8988T (cell line): ENCODE data around the gene FAM47E.
"Not testable (repeated sequence)": the region's sequence is repeated elsewhere in the genome, so short reads cannot be mapped to it uniquely, and the experiment has no call there.

Source experiments
- DNase-seq: peaks from one replicate; pipeline ENCODE4 v3.0.0; 2011

FAM47E gene

DNA sequence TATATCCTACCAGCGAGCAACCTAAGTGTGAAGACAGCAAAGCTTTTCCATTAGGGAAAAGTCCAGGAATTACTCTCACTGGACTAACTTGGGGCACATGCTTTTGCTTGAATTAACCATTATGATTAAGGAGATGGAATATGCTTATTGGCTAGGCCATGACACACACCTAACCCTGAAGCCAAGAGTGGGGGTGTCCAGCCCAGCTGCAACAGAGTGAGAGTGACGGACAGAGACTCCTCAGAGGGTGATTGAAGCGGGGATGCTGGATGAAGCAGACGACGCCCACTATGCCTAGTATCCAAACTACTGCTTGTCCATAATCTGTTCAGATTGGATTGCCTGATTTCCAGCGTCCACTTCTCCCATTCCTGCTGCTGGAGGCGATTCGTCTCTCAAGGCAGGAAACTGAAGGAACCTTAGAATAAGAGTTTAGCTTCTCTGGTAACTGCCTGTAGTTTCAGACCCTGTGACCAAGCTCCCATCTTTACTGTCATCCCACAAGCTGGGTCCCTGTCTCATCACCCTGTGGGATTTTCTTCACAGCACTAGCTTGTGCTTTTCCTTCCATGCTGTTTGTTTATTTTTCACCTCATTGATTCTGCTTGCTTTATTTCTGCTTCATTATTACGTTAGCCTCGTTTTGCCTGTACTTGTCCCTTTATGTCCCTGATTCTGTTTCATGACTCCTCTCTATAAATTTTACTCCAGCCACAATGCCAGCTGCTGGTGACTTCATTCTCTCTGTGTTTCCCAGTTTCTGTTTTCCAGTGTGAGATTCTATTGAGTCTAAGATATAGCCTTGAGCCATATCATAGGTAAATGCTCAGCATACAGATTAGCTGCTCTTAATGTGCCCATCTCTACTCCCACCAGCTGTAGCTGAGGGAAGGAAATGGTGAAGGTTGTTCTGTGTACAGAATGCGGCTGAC is 19.0 kb downstream of the FAM47E start:
- DNase-seq = no peak

- no peak for DNase-seq
These were observed 19.7 kb downstream of the FAM47E start for GRCh38 chr4:76271248-76271647.

- no peak for DNase-seq
These were observed 20.6 kb downstream of the FAM47E start for GRCh38 chr4:76272073-76272472.

DNA sequence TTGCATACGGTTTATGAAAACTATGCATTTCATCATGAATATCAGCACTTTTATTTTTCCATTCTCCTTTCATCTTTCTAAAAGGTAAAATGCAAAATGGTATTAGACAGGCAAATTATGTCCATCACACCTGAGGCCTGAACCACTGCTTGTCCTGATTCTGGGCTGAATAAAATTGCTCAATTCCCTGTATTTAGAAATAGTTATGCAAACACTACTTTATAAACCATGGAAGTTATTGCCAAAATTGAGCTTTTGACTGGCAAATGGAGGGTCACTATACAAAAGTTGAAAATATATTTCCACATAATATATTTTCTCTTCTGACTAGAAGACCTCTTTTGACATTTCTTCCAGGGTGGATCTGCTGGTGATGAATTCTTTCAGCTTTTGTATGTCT is 21.1 kb downstream of the FAM47E start:
- no peak for DNase-seq

DNA sequence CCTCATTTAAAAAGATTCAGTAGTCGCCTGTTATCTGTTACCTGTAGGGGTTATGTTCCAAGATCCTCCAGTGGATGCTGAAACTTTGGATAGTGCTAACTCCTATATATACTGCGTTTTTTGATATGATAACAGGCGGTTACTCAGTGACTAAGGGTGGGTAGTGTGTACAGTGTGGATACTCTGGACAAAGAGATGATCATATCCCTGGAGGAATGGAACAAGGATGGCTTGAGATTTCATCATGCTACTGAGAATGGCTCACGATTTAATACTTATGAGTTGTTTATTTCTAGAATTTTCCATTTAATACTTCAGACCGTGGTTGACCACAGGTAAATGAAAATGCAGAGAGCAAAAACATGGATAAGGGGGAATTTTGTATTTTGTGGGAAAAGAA is 21.5 kb downstream of the FAM47E start:
- DNase-seq = no peak

DNA sequence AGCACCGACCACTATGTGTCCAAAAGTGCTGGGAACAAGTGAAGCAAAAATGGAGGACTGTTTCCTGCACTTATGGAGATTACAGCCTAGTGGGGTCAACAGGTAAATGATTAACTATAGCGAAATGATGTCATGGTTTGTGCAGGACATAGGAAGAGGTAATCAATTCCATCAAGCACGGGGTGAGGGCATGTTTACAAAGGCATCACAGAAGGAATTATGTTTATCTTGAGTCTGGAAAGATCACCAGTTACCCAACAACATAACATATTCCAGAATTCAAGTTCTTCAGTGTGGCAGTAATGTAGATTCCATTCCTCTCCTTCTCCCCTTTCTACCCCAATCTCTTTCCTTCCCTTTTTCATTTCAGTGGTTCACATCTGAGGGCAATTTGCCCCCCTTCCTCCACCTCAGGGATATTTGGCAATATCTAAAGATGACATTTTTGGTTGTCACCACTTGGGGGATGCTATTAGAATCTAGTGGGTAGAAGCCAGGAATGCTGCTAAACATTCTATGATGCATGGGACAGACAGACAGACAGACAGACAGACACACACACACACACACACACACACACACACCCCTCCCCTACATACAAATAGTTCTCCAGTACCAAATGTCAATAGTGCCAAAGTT is 24.1 kb downstream of the FAM47E start:
- no peak for DNase-seq

DNA sequence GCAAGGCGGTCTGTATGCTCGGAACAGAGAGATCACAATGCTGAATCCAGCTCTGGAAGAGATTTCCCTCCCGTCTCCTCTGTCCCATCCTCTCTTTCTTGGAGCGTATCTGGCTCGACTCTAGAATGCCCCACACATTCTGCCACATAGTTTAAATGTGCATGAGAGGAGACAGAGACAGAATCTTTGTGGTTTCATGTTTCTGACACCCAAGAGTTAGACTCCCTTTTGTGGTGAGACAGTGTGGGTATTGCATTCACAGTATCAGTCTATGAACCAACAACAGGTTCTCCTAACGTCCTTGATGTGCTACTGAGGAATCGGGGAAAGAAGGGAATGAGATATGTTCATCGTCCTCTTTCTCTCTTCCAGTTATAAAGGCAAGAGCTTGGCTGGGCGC is 25.3 kb downstream of the FAM47E start:
- DNase-seq = no peak

DNA sequence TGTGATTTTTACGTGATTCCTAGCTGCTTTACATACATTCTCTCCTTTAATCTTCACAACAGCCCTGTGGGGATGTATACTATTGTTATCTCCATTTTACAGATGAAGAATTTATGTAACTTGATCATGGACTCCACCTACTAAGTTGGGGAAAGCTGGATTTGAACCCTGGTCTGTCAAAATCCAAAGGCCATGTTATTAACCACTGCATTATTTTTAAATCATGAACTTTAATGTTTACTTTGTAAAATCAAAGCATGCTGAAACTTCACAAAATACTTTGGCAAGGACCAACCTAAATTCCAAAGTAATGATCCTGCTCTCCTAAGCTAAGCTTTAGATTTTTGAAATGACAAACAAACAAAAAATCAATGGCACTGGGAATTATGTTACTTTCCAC is 26.1 kb downstream of the FAM47E start:
- DNase-seq = no peak

- DNase-seq = no peak
These were observed 27.1 kb downstream of the FAM47E start for GRCh38 chr4:76278583-76278982.

DNA sequence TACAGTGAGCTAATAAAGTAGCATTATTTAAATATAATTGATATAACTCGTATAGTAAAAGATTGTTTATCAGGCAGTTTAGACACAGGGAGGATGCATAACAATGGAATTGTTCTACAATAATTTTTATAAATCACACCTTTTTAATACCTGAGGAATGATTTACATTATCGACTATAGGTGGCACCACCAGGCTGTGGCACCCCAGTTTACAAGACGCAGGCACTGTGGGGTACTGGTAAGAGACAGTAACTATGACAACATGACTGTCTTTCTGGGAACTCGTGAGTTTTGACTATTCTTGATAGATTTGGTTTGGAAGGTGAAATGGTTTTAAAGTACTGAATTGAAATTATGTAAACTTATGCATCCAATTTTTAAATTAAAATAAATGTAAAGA is 27.9 kb downstream of the FAM47E start:
- no peak for DNase-seq

DNA sequence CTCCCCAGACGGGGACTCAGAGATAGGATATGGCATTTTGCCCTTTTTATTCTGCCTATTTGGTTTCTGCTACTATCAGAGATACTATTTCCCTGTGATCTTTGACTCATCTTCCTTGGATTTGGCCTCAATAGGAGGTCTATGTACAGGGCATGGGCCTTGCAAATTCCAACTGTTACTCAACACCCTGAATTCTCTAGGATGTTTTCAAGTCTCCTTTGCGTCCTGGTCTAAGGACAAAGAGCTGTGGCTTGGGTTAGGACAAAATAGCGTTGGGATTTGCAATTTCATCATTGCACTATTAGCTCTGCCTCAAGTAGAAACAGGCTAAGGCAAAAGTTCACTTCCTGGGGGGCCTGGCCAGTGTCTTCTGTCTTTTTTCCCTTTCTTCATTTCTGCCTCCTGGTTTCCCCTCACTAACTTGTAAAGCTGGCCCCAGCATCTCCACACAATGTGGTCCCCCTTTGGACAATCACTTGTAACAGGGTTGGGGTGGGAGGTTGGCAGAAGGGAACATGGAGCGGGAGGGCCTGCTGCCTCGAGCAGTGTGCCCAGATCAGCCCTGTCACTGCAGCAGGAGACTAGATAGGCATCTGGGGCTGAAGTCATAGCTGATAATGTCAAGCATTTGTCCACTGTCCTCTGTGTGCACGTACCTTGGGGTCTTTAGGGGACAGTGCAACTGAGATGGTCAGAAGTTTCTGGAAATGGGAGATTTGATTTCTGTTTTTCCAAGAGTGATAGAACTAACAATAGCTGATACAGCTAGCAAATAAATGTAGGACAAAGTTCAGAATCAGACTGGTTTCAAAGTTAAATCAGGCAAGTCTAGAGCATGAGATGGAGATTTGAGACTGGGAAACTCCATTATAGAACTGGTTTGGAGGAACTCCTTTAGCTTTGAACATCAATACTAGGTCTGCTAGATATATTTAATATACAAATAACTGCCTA is 29.2 kb downstream of the FAM47E start:
- no peak for DNase-seq

DNA sequence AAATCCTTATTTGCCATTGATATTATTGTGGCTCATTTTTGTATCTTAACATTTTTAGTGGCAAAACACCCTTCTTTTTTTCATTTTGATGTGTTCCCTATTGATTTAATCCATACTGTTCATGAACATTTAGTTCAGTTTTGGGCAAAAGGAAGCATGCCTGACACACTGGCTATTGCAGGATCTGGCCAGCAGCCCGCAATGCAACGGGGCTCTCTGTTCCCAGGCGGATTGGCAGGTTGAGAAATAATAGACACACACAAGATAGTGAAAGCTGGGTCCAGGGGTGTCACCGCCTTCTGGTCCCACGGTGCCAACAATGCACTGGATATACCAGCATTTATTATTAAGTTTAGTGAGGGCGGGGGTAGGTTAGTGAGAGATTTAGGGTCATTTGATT is 30.1 kb downstream of the FAM47E start:
- DNase-seq = not testable (repeated sequence)

GRCh38 chr4:76282941-76283689 is 31.6 kb downstream of the FAM47E start:
- no peak for DNase-seq

DNA sequence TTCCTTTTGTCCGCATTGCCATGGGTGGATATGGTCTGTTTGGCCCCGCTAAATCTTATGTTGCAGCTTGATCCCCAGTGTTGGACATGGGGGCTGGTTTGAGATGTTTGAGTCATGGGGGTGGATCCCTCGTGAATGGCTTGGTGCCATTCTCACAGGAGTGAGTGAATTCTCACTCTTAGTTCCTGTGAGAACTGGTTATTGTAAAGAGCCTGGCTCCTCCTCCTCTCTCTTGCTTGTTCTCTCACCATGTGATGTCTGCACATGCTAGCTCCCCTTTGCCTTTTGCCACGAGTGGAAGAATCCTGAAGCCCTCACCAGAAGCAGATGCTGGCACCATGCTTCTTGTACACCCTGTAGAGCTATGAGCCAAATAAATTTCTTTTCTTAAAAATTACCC is 32.4 kb downstream of the FAM47E start:
- no peak for DNase-seq

GRCh38 chr4:76287811-76288210 is 36.3 kb downstream of the FAM47E start:
- not testable (repeated sequence) for DNase-seq

- DNase-seq = no peak
These were observed 41.2 kb downstream of the FAM47E start for GRCh38 chr4:76292730-76293129.

GRCh38 chr4:76293772-76294171 is 42.3 kb downstream of the FAM47E start:
- DNase-seq = no peak

GRCh38 chr4:76296286-76296820 is 44.8 kb downstream of the FAM47E start:
- no peak for DNase-seq

DNA sequence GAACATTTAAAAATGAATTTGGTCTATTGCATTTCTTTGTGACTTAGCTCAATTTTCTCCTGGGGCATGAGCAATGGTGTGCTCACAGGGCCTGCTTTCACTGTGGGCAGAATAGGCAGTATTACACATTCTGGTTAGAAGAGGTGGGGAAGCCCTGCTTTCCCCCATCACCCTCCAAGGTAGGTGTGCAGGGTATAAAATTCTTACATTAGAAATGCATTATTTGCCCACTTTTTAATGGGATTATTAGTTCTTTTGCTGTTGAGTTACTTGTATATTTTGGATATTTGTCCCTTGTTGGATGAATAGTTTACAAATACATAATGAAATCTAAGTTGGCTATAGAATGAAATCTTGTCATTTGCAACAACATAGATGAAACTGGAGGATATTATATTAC is 46.7 kb downstream of the FAM47E start:
- no peak for DNase-seq

- no peak for DNase-seq
These were observed 48.5 kb downstream of the FAM47E start for GRCh38 chr4:76300012-76300411.

- no peak for DNase-seq
These were observed 49.7 kb downstream of the FAM47E start for GRCh38 chr4:76301068-76301774.

DNA sequence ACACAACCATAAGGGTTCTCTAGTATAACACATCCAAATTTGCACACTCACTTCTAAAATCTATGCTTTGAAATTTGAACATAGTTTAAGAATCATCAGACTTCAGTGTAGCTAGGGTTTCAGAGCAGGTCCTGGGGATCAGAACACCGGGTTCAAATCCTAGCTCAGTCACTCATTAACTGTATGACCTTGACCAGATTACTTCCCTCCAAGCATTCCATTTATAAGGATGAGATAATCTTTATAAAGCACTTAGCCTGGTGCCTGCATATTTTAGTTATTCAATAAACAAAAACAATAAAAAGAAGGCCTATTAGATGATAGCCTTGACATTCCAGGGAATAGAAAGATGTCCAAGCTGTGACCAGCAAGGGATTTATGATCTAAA is 50.2 kb downstream of the FAM47E start:
- DNase-seq = no peak
